ENCODE results near the gene PHF12.

The PHF12 gene
- total RNA-seq: 121 to 192 reads per million in 2 donors

DNA sequence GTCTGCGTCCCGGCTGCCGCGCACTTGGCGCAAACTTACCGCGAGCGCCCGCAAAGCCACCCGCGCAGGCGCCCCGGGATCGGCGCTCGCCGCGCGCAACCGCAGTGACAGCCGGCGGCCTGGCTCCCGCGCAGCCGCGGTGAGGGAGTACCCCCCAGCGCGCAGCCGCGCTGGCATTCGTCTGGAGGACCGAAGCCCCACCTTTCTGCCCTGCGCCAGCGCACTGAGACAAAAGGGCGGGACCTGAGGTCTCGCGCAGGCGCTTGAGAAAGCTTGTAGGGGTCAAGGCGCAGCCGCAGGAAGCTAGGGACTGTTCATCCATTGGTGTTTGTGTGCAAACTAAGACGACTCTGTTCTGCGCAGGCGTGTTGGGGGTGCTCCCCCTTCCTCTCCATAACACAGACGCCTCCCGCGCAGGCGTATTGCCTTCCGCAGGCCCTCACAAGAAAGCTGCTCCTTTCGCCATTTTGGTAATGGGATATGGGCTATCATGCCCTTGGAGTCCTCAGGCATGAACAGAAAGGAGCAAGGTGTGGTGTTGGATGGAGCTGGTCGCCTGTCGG is at the start of gene PHF12:
Gene PHF12, minus strand, starts transcription at position 91 of the 563 bp plus-strand sequence. CDS start 558 bp downstream, outside the sequence.
- peak; percentile 98 for DNase-seq

DNA sequence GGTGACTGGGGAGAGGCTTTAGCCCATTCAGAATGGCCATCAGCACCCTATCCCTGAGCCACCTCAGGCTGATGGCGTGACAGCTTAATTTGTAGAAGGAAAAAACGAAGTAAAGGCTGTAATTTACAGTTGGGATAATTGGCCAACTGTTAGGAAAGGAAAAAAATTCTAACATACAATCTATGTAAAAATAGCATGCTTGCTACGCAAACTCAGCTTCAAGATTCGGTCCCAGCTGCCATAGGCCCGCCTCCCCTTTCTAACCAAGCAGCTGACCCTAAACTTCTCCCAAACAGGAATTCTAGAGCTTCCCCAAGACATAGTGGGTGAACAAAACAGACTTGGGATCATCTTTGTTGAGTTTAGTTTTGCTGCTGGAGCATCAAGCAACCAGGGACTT is 49.7 kb upstream of the PHF12 start:
- DNase-seq: no peak

DNA sequence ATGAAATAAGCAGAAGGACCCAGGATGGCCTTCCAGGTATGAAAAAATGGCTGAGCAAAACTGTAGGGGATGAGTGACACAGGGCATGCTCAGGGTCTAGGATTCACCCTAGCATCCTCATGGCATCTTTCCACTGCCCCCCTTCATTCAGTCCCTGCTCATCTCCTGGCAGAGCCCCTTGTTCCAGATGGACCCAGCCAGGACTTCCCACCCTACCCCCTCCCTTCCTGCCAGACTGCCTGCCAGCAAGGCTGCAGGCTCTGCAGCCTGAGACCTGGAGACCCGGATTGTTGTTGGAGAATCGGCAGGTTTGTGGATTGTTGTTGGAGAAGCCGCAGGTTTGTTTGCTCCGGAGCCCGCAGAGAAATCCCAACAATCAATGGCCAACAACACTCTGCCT is 47.9 kb upstream of the PHF12 start:
- no peak for DNase-seq

DNA sequence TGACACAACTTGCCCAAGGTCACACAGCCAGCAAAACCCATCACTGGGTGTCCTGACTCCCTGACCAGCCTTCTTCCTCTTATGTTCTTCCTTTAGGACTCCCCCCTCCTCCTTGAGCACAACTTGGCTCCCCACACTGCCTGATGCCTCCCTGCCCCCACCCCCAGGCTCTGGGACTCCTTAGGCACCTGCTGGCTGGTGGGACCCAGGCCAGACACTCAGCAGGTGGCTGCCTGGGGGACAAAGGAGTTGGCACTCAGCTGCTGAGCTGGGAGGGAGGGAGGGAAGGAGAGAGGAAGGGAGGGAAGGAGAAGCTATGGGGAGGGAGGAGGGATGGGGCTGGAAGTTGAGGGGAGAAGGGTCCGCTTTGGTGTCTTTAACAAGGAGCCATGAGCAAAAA is 46.5 kb upstream of the PHF12 start:
- DNase-seq: no peak

DNA sequence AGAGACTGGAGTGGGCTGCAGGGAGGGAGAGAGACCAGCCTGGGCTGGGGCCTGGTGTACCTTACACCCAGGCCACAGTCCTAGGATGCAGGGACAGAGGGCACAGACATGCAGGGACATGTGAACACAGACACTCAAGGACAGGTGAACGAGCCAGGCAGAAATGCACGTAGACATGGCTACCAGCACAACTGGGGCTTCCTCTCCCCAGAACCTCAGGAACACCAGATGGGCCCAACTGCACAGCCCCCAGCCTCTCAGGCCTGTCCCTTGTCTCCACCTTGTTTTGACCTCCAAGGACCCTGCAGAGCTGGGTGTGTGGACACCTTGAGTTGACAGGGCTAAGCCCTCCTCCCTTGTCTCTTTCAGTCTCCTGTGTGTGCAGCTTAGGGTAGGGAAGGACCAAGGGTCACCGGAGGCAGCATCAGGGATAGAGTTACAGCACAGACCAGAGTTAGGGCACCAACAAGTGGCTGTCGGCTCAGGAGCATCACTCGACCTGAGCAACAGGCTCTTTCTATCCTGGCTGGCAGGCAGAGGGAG is 45.3 kb upstream of the PHF12 start:
- DNase-seq: no peak

DNA sequence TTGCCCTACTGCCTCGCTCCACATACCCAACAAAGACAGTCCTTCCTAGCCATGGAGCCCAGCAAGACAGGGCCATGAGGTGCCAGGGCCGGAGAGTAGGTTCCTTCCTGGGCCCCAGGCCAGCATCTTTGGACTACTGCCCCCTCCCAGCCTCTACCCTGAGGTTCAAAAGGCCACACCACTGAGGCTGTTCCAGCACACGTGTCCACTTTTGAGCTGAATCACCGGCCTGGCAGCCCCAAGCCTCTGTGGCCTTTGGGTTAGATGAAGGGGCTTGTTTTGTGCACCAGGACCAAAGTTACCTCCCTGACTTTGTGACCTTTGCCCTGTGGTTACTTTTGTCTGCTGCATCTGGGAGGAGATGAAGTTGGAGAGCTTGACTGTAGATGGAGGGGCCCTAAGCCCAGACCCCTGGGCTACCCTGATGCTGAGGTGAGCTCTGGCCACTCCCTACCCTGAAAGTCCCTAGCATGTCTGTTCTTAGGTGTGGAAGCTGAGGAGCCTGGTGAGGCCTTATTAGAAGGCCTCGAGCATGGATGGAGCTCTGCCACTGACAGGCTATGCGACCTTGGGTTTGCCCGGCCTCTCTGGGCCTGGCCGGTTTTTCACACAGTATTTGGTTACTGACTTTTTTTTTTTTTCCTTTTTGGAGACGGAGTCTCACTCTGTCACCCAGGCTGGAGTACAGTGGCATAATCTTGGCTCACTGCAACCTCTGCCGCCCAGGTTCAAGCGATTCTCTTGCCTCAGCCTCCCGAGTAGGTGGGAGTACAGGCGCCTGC is 42.5 kb upstream of the PHF12 start:
- no peak for DNase-seq

DNA sequence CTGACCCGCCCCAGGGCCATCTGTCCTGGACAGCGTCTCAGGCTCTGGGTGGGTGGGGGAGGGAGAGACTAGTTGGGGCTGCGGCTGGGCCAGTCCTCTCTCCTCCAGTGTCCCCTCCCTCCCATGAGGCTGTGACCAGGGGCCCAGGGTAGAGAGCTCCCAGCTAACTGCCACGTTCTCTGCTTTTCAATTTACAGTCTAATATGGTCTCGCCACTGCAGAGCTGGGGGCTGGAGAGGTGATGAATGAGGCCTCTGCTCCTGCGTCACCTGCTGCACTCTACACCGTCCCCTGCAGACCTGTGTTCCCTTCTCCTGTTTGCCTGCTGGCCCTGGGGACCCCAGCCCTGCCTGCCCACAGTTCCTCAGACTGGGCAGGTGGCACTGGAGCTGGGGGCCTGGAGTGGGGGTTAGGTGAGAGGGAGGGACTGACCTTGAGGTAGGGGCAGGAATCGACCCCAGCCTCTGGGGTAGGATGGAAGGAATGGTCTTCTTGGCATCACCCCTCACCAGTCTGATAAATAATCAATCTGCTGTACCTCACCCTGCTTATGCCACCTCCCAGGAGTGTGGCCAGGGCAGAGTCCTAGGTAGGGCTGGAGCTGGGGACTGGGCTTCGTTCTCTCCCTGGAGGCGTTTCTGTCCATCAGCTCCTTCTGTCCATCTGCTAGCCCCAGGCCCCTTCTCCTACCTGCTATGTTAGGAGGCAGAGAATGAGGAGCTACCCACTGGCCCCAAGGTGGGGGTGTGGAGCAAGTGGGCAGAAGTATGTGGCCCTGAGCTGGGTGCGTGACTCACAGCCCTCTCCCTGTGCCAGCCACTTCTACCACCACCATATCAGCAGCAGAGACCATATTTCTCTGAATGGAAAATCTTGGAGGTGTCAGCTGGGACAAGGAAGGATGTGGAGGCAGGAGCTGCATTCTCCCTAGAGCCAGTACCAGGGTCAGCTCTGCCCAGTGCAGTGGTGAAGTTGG is 41.6 kb upstream of the PHF12 start:
- no peak for DNase-seq

DNA sequence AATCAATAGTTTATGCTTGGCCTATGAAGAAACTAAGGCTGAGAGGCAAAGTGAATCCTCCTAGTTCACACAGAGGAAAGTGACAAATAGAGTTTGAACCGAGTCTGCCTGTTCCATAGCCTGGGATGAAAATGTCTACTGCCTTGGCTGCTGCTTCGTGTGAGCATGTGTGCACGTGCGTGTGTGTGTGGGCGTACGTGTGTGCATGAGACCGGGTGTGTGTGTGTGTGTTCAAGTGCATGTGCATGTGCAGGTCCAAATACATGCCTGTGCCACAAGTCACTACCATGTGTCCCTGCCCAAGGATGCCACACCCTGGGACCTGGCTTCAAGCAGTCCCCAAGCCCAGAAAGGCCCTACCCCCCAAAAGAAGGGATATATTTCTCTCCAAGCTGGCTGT is 40.9 kb upstream of the PHF12 start:
- DNase-seq: no peak

DNA sequence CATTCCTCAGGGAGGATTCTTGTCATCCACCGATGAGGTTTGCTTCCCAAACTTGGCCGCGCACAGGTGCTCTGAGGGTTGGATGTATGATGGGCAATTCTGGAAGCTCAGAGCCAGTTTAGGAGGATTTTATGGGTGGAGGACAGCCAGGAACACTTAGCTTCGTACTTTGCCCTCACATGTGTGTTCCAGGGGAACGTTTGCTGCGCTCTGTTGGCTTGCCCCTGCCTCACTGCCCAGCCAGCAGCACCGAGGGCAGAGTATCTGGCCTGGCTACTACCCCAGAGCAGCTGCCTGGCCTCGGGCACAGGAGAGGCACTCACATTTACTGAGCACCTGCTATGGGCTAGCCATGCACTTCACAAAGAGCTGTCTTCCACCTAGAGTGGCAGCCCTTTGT is 40.5 kb upstream of the PHF12 start:
- DNase-seq: no peak

DNA sequence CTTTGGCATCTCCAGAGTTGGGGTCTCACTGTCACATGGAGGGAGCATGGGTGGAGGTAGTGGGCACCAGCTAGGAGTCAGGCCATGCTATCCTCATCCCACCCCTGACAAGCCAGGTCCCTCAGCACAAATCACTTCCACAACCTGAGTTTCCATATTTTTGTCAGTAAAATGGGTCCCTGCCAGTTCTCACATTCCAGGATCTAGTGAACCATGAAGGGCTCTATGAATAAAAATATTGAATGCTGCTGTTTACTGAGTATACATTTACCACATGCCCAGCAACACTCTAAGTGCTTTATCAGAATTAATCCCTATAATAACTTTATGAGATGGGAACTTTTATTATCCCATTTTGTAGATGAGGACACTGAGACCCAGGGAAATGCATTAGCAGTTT is 37.7 kb upstream of the PHF12 start:
- DNase-seq: no peak

DNA sequence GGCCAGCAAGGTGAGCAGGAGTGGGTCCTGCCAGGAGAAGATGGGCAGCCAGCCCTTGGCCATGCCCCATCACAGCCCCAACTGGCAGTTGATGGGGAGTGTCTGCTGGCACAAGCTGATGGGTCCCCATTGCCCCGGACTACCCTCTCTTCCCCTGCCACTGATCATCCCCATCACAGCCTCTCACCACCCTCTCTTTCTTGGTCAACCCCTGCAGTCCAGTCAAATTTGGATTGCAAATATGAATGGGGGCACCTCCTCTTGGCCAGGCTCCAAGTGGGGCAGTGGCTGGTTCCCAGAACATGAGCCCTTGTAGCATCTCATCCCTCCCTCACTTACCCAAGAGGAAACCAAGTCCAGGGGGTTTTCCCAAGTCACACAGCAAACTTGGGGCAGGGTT is 37.2 kb upstream of the PHF12 start:
- no peak for DNase-seq

DNA sequence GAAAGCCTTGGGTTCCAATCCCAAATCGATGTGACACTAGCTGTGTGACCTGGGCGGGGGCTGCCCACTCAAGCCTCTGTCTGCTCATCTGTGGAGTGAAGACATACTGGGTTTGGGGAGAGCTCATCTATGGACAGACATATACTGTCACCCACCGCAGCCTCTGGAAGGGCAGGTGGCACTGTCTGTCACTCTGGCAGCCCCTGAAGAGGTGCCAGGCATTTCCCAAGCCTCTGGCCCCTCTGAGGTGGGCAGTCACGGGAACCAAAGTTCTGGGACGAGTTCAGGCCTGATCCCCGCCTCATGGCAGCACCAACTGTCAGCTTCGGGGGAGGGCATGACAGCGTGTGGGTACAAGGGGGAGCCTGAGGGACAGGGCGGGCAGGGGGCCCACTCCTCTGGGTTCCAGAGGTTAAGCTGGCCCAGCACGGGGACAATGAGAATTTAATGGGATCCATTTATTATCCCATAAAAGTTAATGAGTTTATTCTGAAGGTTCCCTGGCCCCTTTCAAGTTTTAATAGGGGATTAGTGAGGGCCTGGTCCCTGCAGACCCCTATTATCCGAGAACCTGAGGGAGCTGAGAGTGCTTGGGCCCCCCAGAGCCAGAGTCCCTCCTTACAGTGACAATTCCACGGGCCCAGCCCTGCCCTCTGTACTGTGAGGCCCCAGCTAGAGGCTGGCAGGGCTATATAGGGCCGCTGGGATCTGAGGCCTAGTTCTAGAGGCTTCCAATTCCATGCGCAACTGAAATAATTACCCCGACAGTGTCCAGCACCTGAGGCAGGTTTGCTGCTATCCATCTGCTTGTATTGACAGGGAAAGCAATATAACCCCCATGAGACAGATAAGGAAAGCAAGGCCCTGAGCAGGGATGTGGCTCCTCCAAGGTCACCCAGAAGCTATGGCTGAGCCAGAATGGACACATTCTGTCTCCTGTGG is 35.7 kb upstream of the PHF12 start:
- DNase-seq: no peak

DNA sequence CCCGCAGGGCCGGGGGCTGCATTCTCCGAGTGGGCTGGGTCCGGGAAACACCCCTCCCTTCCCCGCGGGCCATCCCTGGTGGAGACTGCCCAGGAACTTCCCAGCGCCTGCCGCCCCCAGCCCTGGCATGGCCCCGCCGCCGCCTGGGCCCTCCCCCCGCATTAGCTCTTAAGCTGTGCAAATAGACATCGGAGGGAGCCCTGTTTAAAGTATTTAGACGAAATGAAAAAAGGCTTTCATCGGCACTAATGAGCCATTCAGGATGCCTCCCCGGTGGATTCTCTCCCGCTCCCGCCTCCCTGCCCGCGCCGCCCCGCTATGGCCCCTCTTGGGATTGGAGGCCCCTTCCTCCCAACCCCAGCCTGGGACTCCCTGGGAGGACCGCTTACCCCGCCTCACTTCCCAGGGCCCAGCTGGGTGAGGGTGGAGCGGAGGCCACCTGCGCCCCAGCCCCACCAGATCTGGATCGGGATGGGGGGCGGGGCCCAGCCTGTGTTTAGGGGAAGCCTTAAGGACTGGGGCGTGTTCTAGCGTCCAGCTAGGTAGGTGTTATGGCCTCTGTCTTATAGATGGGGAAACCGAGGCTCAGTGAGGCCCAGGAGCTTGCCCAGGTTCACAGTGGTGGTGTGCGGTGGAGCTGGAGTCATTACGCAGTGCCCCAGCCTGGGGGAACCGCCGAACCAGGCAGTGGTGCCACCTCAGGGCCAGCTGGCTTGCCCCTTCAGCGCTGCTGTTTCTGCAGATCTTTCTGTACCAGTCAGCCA is 34.8 kb upstream of the PHF12 start:
- DNase-seq: no peak

DNA sequence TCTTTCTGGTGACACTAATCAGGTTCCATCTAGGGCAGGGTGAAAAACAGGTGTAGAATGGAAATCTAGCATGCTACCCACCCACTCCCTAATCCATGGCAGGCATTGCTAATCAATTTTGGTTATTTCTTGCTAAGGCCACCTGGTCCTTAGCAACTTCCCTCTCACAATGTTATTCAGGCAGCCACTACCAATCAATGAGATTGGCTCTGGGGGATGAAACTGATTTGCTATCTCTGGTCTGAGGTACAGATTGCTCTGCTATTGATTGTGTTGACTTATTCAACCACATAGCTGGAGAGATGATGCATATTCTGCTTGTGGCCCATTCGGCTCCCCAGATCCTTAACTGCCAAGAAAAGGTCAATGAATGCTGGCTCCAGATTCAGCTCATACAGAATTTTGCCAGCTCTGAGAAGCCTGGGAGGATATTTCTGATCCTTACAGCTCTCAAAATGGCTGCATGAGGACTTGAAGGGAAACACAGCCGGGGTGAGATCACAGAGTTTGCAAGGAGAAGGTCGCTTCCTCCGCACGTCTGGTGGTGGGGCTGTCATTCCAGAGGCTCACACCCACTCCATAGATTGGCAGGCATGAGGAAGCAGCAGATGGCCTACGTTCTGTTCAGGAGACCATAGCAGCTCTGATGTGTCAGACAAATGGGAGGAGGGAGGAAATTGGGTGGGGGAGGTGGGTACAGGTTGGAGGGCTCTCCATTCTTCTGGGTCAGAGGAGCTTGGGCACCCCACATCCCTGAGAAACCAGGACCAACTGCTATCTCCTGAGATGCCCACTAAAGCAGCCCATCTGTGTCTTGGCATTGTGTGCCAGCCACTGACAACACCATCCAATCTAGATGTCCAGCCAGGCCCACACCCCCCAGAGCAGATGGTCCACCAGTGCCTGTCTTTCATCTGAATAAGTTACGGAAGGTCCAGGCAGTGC is 32.2 kb upstream of the PHF12 start:
- DNase-seq: no peak

DNA sequence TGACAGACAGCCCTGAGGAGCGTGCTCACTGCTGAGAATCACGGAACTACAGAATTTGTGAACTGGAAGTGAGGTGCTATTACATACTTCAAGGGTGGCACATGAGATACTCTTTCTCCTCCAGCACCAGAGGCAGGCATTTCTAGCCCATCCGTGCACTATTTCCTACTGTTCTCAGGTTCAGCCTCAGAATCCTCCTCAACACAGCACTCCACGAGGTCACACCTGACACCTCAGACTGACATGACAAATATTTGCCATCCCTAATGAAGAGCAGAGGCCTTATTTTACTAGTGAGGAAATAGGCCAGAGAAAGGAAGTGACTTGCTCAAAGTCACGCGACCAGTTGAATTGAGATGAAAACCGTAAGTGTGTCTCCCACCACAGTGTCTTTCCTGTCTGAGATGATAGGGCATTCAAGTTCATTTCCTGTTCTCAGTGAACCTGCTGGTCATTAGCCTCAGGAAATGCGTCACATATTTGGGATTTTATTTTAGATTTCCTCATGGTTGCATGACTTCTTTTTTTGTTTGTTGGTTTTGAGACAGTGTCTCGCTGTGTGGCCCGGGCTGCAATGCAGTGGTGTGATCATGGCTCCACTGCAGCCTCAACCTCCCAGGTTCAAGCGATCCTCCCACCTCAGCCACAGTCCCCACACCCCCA is 30.9 kb upstream of the PHF12 start:
- DNase-seq: peak; percentile 44

DNA sequence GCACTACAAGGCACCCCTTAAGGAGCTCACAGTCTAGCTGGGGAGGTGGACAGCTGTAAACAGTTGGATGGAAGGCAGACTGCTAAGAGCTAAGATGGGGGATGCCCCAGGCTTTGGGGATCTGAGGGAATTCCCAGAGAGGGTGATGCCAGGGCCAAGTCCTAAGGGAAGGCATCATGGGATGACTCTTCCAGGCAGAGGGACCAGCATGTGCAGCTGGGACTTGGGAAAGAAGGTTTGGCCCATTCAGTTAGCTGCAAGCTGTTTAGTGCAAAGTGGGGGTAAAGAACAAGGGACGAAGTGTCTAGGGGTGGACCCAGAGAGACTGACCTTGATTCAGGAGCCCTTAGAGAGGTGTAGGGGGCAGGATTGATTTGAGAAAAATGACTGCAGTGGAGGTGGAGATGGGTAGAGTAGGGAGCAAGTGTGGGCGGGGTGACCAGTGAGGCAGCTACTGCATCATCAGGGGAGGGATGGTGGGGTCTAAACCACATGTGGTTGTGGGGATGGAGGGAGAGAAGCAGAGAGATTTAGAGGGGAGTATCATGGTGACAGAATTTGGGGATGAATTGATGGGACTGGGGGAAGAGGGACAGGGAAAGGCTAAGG is 27.1 kb upstream of the PHF12 start:
- DNase-seq: no peak

DNA sequence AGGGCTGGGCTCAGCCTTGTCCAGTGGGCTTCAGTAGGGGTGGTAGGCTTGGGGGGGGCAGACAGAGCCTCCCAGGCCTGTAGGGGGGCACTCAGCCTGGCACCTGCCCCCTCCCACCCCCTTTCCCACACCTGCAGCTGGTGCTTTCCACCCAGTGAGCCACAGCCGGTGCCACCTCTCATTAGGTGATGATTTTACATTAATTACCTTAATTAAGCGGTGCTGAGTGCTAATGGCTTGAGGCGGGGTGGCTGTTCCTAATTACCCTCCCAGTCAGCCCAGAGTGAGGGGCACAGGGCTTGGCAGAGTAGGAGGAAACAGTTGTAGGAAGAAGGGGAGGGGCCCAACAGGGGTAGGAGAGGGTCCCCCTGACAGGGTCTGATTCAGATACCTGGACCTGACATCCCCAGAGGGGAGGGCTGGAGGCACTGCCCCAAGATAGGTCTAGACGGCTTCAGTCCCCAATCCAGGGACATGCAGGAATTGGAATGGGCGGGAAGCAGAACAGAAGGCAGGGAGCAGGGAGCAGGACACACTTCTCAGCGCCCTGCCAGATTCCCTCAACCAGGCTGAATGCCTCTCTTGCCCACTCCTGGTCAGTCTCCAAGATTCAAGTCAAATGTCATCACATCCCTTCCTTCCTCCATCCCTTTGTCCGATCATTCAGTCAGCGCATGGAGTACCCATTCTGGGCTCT is 26.5 kb upstream of the PHF12 start:
- DNase-seq: no peak

DNA sequence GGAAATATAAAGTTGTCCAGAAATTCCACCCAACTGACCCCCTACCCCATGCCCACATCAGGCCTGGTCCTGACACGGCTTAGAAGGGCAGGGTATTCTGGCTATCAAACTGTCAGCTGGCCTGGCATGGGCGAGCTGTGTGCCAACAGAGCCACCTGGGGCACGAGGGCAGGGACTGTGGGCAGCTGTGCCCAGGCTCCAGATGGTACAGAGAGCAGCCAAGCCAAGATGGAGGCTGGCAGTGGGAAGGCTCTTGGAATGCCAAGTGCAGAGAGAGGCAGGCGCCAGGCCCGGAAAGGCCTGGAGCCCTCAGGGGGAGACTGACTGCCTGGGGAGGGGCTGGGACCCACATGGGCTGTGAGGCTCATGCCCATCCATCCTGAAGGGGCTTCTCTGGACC is 24.3 kb upstream of the PHF12 start:
- DNase-seq: no peak
